Activated T-cell treated with anti-CD3 and anti-CD28 coated beads for 48 hours (primary cell): Measurements from ENCODE around the gene PARD6B.
"Not testable (repeated sequence)": the region's sequence is repeated elsewhere in the genome, so short reads cannot be mapped to it uniquely, and the experiment has no call there.

Experiments used
- DNase-seq: peaks from one replicate; pipeline ENCODE4 v3.0.0-alpha.2; 2020; ENCODE audit warnings: low read depth

Gene PARD6B, protein sequence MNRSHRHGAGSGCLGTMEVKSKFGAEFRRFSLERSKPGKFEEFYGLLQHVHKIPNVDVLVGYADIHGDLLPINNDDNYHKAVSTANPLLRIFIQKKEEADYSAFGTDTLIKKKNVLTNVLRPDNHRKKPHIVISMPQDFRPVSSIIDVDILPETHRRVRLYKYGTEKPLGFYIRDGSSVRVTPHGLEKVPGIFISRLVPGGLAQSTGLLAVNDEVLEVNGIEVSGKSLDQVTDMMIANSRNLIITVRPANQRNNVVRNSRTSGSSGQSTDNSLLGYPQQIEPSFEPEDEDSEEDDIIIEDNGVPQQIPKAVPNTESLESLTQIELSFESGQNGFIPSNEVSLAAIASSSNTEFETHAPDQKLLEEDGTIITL

DNA sequence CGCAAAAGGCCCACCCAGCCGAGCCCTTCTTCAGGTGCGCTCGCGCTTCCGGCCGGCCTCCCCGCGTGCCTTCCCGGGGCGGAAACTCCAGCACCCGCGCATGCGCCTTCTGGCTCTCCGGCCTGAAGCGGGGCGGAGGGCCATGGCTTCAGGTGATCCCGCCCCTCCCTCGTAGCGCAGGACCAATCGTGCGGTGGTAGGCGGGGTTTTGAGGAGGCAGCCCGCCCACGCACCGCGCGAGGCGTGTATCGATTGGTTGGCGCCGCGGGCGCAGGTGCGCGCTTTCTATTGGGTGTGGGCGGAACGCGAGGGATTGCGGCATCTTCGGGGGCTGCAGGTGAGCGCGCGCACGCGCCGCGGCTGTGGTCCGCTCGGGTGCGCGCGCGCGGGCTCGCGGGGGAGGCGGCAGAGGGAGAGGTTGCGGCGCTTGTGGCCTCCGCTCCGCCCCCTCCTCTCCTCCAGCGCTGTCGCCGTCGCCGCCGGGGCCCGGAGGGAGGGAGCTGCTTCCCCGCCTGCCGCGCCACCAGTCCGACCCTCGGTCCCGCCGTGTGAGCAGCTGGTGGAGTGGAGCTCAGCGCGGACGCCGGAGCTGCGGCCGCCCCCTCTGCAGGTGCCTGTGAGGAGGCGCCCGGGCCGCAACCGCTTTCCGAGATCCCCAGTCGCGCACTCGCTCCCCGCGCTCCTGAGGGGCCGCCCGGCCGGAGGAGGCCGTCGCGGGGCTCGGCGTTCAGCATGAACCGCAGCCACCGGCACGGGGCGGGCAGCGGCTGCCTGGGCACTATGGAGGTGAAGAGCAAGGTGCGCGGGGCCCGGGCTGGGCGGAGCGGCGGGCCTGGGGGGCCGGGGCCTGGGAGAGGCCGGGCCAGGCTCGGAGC is at the start of gene PARD6B:
Gene PARD6B, plus strand, starts transcription at position 526 of the 875 bp plus-strand sequence. Its CDS starts 207 bp downstream, at position 733.
- peak; percentile 99 for DNase-seq

DNA sequence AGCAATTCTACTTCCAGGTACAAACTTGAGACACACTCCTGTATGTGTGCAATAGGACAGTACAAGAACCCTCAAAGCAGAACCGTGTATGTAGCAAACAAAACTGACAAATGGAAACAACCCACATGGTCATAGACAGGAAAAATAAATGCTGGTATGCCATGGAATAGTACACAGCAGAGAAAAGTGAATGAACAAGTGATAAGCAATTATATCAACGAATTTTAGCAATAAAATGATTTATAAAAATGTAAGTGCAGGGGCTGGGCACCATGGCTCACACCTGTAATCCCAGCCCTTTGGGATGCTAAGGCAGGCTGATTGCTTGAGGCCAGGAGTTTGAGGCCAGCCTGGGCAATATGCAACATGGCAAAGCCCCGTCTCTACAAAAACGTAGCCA is 49.3 kb upstream of the PARD6B start:
- DNase-seq, result no peak

DNA sequence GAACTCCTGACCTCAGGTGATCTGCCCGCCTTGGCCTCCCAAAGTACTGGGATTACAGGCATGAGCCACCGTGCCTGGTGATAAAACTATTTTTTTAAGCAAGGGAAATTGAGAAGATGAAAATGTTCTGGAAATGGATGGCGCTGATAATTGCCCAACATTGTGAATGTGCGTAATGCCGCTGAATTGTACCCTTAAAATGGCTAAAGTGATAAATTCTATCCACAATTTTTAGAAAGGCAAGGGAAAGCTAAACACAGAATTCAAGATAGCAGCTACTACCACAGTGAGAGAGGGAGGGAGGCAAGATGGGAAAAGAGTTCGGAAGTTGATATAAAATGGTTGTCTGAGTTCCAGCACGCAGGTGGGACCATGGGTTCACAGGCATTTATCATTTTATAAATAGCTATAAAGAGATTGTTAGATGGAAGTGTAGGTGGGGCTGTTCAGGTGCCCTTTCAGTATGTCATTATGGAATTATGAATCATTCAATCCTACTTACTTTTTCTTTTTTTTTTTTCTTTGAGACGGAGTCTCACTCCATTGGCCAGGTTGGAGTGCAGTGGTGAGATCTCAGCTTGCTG is 48.3 kb upstream of the PARD6B start:
- DNase-seq, result no peak

DNA sequence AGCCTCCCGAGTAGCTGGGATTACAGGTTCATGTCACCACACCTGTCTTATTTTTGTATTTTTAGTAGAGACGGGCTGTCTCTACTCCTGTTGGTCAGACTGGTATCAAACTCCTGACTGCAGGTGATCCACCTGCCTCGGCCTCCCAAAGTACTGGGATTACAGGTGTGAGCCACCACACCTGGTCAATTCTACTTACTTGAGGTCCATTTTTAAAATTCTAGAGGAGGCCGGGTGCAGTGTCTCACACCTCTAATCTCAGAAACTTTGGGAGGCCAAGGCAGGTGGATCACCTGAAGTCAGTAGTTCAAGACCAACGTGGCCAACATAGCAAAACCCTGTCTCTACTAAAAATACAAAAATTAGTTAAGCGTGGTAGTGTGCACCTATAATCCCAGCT is 47.8 kb upstream of the PARD6B start:
- DNase-seq, result no peak

DNA sequence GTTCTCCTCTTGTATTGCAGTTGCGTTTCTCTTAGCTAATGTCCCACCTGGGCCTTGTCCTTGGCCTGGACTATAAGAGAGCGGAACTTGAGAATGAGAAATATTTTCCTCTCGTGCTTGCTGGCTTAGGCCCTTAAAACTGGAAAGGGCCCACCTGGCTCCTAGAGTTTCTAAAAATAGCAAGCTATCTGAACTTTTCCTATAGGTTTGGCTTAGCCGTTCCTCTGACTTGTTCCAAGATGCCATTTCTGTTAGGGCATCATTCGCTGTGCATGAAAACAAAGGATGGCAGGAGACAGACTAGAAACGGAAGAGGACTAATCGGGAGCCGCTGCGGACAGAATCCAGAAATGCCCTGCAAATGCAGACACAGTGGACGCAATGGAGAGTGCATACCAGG is 44.6 kb upstream of the PARD6B start:
- no peak for DNase-seq

DNA sequence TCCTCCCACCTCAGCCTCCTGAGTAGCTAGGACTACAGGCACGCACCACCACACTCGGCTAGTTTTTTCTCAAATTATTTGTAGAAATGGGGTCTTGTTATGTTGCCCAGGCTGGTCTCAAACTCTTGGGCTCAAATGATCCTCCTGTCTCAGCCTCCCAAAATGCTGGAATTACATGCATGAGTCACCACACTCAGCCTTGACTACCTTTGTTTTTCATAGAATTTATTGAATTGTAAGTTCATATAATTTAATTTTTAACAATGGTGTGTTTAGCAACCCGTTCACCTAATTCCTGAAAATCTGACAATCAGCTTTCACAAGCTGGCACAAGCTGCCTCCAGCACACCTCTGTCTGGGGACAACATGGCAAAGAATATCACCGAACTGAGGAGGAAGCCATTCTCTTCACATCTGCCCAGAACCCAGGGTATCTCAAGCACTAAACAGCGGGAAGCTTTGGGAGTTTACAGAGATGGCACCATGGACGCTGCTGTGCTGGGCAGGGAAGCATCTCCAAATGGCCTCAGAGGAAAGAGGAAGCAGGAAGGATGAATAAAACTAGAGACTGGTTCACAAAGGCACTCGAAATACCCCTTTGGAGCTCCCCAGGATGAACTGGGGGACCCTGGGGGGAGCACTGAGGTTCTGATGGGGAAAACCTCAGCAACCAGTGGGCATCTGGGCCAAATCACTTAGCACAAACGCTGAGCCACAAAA is 43.0 kb upstream of the PARD6B start:
- DNase-seq, result no peak

DNA sequence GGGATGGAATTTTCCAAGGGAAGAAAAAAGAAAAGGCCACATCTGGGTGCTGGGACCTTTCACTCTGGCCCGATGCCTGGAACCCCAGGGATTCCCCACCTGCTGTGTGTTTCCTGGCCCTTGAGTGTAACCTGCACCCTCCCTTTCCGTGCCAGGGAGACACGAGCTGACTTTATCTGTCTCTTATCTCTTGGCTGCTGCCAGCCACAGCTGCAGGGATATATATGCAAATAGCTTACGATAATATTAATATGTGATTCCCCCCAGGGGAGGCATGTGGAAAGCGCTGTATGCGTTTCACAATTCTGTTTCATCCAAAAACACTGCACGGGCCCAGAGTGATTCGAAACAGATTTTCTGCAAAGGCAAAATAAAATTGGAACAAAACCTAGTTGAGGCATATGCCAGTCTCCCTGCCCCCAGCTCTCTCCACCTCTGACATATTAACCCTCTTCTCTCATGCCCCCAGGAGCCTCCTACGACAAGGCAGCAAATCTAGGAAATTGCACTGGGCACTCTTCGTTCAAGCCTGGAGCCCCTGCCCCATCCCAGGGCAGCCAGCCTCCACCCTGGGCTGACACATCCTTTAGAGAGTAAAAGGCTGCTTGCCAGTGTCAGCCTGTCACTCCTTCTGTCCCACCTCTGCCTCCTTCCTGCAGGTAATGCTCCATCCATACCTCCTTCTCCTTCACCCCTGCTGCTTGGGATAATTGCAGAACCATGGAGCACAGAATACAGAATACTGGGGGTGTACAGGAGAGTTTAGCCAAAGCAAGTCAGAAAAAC is 41.3 kb upstream of the PARD6B start:
- no peak for DNase-seq

DNA sequence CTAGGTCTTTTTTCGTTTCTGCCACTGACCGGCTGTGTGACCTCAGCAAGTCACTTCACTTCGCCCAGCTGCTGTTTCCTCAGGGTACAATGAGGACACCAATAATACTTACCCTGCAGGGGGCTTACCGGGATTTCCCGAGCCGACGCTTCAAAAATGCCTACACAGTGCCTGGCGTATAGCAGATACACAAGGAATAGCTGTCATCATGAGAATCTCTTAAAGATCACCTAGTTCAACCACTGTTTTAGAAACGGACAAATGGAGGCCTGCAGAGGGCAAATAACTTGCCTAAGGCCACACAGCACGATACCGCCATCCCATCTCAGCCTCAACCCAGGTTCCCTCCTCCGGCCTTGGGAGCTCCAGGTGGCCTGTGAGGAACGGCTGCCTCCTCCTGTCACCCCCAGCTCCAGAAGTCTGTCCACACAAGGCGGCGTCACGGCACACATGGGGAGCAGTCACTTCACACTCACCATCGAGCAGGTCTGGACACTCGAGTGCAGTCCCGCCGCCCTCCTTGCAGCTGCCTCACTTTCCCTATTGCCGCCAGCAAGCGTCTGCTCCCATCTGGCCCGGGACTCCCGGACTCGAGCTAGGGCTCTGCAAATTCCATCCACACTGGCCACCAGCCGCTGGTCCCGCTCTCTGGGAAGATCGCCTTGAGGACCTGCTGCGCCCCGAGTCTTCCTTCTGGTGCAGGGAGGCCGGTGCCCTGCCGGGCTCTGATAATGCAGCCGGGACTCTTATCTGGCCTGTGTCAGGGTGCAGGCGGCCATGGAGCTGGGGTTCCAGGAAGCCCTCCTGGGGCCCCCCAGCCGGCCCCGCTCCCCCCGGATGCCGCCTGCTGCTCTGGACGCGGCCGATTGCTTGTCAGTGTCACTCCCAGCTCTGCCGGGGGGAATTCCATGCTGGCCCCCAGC is 40.5 kb upstream of the PARD6B start, which contains the start of gene RIPOR3:
Gene RIPOR3, minus strand, starts transcription at position 893 of the 923 bp plus-strand sequence. Its CDS starts 414 bp downstream, at position 479.
- no peak for DNase-seq

DNA sequence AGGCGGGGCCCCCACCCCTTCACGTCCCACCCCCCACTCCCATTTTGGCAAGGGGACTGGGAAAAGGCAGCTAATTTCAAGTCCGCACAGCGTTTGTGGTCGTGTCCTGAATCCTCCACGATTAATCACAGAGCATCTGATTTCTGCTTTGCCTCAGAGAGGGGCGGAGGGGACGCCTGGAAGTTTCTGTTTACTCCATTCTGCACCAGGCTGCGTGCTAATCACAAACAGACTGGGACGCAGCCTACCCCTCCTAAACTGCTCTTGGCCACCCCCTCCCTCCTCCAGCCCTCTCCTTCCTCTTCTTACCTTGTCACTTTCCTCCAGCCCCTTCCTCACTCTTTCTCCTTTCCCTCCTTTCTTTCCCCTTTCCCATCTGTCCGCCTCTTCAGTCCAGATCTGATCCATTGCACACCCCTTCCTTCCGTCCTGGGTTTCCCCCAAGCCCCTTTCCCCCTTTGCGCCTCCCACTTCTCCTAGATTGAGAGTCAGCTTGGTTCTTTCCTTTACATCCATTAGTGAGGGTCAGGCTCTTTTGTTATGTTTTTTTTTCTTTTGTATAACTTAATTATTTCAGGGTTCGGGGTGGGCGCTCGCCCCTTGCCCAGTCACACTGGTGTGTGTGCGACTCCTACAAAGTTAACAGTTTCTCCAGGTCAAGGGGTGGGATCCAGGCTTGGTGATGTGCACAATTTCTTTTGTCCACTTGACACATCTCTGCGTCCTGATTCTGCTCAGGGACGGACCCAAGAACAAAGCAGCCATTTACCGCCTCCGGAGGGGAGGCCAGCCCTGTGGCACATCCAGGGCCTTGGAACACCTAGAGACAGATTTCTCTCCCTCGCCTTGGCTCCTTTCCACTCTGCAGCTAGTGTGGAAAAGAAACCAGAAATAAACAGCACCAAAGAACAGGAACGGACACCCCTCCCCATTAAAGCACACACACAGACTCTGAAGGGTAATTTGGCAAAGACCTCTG is 39.5 kb upstream of the PARD6B start:
- no peak for DNase-seq

DNA sequence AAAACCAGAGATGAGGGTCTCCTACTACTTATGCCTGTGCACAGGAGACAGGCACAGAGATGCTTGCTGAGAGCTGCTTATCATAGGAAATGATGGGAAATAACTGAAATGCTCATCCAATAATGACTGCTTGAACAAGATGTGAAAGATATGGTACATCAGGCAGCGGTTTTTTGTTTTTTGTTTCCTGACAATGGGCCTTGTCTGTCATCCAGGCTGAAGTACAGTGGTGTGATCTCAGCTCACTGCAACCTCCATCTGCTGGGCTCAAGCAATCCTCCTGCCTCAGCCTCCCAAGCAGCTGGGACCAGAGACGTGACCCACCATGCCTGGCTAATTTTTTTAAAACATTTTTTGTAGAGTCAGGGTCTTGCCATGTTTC is 38.8 kb upstream of the PARD6B start:
- no peak for DNase-seq

DNA sequence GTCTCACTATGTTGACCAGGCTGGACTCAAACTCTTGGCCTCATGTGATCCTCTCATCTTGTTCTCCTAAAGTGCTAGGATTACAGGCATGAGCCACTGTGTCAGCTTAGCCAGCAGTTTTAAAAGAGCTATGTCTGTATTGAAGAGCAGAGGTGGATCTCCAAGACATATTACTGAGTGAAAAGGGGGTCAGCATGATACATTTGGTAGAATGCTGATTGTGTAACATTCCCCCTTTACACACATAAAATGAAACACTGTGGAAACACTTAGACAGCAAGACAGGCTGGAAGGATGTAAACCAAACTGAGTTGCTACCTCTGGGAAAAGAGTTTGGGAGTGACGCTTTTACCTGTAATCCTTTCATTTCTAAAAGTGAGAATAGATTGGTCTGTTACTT is 38.4 kb upstream of the PARD6B start:
- no peak for DNase-seq

DNA sequence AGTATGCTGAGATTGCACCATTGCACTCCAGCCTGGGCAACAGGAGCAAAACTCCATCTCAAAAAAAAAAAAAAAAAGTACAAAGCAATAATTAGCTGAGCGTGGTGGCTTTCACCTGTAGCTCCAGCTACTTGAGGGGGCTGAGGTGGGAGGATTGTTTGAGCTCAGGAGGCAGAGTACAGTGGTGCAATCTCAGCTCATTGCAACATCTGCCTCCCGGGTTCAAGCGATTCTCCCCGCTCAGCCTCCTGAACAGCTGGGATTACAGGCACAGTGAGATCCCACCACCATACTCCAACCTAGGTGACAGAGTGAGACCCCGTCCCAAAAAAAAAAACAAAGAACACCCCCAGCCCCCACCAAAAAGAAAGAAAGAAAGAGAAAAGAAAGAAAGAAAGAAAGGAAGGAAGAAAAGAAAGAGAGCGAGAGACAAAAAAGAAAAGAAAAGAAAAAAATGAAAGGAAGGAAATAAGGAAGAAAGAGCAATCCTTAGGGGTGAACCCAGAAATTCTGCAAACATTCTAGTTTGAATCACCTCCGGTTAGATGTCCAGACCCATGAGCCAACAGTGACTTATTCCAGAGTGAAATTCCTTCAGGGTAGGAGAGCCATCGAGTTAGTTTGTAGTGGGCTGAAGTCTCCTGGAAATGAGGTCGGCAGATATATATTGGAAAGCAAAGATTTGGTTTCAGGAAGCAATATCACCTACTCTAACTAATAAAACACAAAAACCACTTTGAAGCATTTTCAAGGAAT is 36.8 kb upstream of the PARD6B start:
- DNase-seq, result no peak

DNA sequence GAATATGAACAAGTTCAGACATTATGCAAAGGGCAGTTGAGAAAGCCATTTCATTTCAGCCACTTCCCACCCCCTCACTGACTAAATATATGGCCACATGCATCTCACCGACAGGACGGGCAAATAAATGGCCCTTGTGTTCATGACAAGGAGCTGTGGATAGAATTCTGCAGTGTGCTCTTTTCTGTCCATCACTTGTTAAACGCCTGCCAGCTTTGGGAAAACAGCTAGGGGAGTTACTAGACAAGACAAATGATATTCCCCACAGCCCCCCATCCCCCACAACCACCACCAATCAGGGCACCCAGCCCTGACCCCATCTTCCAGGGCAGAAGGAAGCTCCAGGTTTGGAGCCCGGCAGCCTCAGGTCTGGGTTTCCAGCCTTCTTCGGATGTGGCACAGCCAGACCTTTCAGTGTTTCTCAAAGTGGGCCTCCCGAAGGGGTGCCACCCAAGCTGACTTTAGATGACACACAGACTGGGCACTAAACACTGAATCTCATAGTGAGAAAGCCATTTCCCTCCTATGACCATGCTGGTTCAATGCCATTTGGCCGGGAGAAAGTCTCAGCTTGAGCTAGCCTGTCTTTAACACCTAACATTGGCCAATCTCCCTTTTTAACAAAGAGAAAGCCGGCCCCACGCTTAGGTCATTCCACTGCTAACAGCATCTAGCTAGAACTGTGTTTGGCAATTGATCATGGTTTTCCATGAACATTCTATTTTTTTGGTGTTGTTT is 36.1 kb upstream of the PARD6B start:
- no peak for DNase-seq

DNA sequence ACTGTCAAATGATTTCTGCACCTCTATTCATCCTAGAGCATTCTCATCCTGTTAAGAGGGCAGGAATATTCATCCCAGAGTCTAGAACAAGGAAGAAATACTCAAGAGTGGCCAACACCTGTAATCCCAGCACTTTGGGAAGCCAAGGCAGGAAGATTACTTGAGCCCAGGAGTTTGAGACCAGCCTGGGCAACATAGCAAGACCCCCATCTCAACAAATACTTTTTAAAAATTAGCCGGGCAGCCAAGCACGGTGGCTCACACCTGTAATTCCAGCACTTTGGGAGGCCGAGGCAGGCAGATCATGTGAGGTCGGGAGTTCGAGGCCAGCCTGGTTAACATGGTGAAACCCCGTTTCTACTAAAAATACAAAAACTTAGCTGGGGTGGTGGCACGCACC is 33.1 kb upstream of the PARD6B start:
- DNase-seq, result not testable (repeated sequence)

DNA sequence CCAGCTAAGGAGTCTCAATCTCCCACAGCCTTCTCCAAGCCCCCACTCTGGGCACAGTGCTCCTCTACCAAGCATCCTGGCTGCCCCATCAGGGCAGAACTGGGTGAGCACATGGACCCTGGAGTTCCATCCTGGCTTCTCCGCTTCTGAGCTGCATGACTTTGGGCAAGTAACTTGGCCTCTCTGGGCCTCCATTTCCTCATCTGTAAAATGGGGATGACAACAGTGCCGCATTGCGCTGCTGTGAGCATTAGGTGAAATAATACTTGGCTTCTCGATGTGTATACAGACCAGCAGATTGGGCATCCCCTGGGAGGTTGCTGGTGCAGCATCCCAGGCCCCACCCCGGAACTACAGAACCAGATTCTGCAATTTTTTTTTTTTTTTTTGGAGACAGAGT is 31.7 kb upstream of the PARD6B start:
- no peak for DNase-seq

DNA sequence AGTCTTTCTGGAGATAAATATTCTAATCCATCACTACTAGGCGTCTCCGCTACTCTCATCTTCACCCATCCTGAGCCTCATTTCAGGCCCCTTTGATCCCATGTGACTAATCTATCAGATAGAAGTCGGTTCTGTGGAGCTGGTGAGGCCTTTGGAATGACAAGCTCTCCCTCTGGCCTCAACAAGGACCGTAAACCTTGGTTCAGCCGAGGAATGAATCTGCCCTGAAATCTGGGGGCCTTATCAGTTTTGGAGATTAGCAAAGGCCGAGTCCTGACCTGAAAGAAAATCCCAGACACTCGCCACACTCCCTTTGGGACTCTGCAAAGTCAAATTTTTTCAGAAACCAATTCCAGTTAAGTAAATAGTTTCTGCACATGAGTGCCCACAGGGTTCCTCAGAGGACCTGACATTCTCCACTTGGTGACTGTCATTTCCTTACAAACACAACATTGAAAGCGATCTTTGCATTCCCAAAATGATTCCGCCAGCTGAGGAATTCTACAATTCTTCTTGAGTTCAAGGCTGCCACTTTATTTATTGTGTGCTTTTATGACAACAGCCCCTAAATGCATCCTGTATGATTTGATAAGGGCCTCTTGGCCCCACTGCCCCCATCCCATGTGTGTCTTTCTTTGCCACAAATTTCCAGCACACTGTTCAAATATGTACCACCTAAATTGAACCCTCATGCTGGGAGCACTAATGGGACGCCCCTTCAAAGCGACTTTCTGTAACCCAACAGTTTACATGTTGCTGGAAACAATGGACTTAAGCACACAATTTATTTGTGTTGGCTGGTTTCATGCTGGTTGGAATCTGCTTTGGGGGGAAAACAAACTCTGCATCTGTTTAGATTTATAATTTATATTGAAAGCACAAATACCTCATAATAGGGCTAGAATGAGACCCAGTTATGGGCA is 30.1 kb upstream of the PARD6B start:
- no peak for DNase-seq
